ENCODE results near the gene CYP2U1.

DNA sequence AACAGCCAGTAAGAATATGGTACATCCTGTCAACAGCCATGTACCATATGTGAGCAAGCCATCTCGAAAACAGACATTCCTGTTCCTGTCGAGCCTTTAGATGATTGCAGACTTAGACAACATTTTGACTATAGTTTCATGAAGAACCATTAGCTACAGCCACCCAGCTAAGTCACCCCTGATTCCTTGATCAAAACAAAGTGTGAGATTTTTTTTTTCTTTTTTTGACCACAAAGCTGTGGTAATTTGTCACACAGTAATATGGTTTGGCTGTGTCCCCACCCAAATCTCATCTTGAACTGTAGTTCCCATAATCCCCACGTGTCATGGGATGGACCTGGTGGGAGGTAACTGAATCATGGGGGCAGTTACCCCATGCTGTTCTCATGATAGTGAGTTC is 43.2 kb downstream of the CYP2U1 start:
- TF ChIP-seq CHD2 (IDR thresholded peaks at IDR 0.05; ENCODE audit: low read length) = no peak
- no peak for TF ChIP-seq POLR2A (IDR thresholded peaks at IDR 0.05; ENCODE audit: control extremely low read depth in 1 of 2, low read depth in 2 of 2, low read length in 2 of 2)
- TF ChIP-seq JUN (IDR thresholded peaks at IDR 0.05; ENCODE audit: low read depth, low read length) = no peak
- TF ChIP-seq, protein P1, sequence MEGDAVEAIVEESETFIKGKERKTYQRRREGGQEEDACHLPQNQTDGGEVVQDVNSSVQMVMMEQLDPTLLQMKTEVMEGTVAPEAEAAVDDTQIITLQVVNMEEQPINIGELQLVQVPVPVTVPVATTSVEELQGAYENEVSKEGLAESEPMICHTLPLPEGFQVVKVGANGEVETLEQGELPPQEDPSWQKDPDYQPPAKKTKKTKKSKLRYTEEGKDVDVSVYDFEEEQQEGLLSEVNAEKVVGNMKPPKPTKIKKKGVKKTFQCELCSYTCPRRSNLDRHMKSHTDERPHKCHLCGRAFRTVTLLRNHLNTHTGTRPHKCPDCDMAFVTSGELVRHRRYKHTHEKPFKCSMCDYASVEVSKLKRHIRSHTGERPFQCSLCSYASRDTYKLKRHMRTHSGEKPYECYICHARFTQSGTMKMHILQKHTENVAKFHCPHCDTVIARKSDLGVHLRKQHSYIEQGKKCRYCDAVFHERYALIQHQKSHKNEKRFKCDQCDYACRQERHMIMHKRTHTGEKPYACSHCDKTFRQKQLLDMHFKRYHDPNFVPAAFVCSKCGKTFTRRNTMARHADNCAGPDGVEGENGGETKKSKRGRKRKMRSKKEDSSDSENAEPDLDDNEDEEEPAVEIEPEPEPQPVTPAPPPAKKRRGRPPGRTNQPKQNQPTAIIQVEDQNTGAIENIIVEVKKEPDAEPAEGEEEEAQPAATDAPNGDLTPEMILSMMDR (IDR thresholded peaks at IDR 0.05; ENCODE audit: control extremely low read depth in 1 of 3, insufficient read depth in 1 of 3, low read depth in 1 of 3, low read length in 3 of 3) = no peak
- TF ChIP-seq GABPA (IDR thresholded peaks at IDR 0.05; ENCODE audit: borderline replicate concordance, insufficient read depth, low read length) = no peak

Data from H1 (cell line).